ENCODE measurements around the gene NRDC. TPM values are rescaled to one million over a fixed set of nuclear protein-coding genes. Genes with fewer than 3 reads are reported as not detected.

NRDC gene
- total RNA-seq, 1 donor from 2014 or later, result 141 TPM

DNA sequence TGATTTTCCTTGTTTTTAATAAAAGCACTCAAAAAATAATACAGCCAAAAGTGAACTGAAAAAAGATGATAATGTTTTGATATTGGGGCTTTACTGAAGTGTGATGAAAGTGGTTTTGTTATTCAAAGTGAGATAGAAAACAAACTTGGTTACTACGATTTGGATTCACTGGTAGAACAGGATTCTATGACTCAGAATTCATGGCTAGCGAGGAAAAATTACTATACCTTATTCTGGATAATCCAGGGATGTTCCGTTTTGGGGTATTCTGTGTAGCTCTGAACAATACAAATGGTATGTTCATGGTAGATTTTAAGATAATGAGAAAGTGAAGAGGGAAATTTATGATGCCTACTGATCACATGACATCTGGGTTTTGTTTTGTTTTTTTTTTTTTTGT is 117.7 kb downstream of the NRDC start:
- H3K4me1 ChIP-seq, result no peaks in the 10 kb centered on the region
- no peaks in the 10 kb centered on the region for H3F3A ChIP-seq (ENCODE audit: low read depth)
- no peak overlapping the region for H3K4me2 ChIP-seq
- peaks cover 12% of the 10 kb centered on the region for H3K36me3 ChIP-seq
- Mint-ChIP-seq H3K4me1 (no peaks in the 10 kb centered on the region), H3K4me3 (no peak overlapping the region), H3K9me3 (no peaks in the 10 kb centered on the region), H3K36me3 (peaks cover 10% of the 10 kb centered on the region), H3K27me3 (ENCODE audit: insufficient read depth, low read depth) (no peaks in the 10 kb centered on the region), H3K27ac (no peak overlapping the region)
- H3K9ac ChIP-seq, result no peak overlapping the region
- H3K4me3 ChIP-seq, result no peak overlapping the region
- H2AFZ ChIP-seq (replicated peaks), result no peak overlapping the region
- no peaks in the 10 kb centered on the region for H4K20me1 ChIP-seq (ENCODE audit: low read depth)
- TF ChIP-seq, protein P1, sequence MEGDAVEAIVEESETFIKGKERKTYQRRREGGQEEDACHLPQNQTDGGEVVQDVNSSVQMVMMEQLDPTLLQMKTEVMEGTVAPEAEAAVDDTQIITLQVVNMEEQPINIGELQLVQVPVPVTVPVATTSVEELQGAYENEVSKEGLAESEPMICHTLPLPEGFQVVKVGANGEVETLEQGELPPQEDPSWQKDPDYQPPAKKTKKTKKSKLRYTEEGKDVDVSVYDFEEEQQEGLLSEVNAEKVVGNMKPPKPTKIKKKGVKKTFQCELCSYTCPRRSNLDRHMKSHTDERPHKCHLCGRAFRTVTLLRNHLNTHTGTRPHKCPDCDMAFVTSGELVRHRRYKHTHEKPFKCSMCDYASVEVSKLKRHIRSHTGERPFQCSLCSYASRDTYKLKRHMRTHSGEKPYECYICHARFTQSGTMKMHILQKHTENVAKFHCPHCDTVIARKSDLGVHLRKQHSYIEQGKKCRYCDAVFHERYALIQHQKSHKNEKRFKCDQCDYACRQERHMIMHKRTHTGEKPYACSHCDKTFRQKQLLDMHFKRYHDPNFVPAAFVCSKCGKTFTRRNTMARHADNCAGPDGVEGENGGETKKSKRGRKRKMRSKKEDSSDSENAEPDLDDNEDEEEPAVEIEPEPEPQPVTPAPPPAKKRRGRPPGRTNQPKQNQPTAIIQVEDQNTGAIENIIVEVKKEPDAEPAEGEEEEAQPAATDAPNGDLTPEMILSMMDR (IDR thresholded peaks at IDR 0.05), result no peak
- no peak for TF ChIP-seq EZH2phosphoT487 (IDR thresholded peaks at IDR 0.05)
- no peak for TF ChIP-seq EZH2 (IDR thresholded peaks at IDR 0.05)
- H3K27ac ChIP-seq, result no peak overlapping the region
- H3K79me2 ChIP-seq (ENCODE audit: low read depth), result no peaks in the 10 kb centered on the region
- no peaks in the 10 kb centered on the region for H3K27me3 ChIP-seq
- DNase-seq (ENCODE audit: low spot score), result no peak
- H3K9me3 ChIP-seq (ENCODE audit: low read depth), result no peaks in the 10 kb centered on the region

DNA sequence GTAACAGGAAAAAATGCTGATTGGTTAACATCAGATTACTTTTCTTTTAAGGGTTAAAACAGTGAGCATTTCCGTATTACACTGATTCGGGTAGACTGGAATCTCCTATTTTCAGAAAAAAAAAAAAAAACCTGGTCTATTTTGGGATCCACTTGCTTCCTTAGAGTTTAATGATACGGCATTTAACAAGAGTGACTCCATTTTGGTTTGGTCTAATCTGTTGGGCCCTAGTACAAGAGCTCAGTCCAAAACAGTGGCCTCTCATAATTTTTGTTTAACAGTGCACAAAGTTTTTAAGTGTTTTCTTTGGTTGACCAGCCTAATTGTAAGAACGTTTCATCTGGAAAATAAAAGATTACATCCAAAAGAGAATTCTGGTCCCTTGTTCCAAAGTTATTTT is 120.2 kb downstream of the NRDC start:
- H3K4me1 Mint-ChIP-seq, result no peaks in the 10 kb centered on the region
- Histone ChIP-seq H2AFZ (replicated peaks) (no peak overlapping the region), H3K27ac (no peak overlapping the region), H3K4me2 (no peak overlapping the region), H3K36me3 (peaks cover under 1% of the 10 kb centered on the region), H3F3A (ENCODE audit: low read depth) (no peaks in the 10 kb centered on the region), H3K9ac (no peak overlapping the region), H3K4me1 (no peaks in the 10 kb centered on the region), H3K9me3 (ENCODE audit: low read depth) (no peaks in the 10 kb centered on the region), H3K79me2 (ENCODE audit: low read depth) (no peaks in the 10 kb centered on the region), H3K4me3 (no peak overlapping the region), H3K27me3 (no peaks in the 10 kb centered on the region), H4K20me1 (ENCODE audit: low read depth) (no peaks in the 10 kb centered on the region)
- no peak for TF ChIP-seq EZH2 (IDR thresholded peaks at IDR 0.05)
- TF ChIP-seq, protein P1 (IDR thresholded peaks at IDR 0.05), result no peak
- no peak for TF ChIP-seq EZH2phosphoT487 (IDR thresholded peaks at IDR 0.05)
- peaks cover 19% of the 10 kb centered on the region for H3K36me3 Mint-ChIP-seq
- H3K9me3 Mint-ChIP-seq, result no peaks in the 10 kb centered on the region
- no peaks in the 10 kb centered on the region for H3K27me3 Mint-ChIP-seq (ENCODE audit: insufficient read depth, low read depth)
- H3K27ac Mint-ChIP-seq, result no peak overlapping the region
- DNase-seq (ENCODE audit: low spot score), result no peak
- no peak overlapping the region for H3K4me3 Mint-ChIP-seq

DNA sequence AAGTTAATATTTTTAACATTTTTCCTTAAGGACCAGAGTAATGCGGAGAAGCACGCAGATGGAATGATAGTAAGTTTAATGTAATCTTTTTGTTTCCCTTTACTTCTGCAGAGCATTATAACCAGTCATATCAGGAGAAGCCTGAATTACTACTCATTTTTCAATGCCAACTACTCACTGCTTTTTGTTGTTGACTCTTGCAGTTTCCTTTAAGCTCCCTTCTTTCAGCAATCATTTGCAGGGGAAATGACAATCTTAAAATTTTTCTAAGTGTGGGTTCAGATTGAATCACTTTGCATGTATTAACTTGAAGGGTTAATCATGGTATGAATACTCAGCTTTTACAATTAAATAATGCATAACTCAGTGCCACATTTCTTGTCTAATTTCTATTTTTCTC is 122.2 kb downstream of the NRDC start:
- no peak overlapping the region for H3K27ac ChIP-seq
- no peak overlapping the region for H3K4me2 ChIP-seq
- H3K9me3 Mint-ChIP-seq, result no peaks in the 10 kb centered on the region
- no peak overlapping the region for H3K9ac ChIP-seq
- TF ChIP-seq EZH2 (IDR thresholded peaks at IDR 0.05) (no peak), EZH2phosphoT487 (IDR thresholded peaks at IDR 0.05) (no peak)
- TF ChIP-seq, protein P1 (IDR thresholded peaks at IDR 0.05), result no peak
- DNase-seq (ENCODE audit: low spot score), result no peak
- no peaks in the 10 kb centered on the region for H3F3A ChIP-seq (ENCODE audit: low read depth)
- no peaks in the 10 kb centered on the region for H3K9me3 ChIP-seq (ENCODE audit: low read depth)
- H3K36me3 Mint-ChIP-seq, result peaks cover 22% of the 10 kb centered on the region
- H3K4me3 ChIP-seq, result no peak overlapping the region
- H3K4me1 Mint-ChIP-seq, result no peaks in the 10 kb centered on the region
- H3K79me2 ChIP-seq (ENCODE audit: low read depth), result no peaks in the 10 kb centered on the region
- no peaks in the 10 kb centered on the region for H3K27me3 ChIP-seq
- H3K36me3 ChIP-seq, result no peaks in the 10 kb centered on the region
- no peaks in the 10 kb centered on the region for H3K4me1 ChIP-seq
- H3K4me3 Mint-ChIP-seq, result no peak overlapping the region
- no peaks in the 10 kb centered on the region for H4K20me1 ChIP-seq (ENCODE audit: low read depth)
- no peak overlapping the region for H3K27ac Mint-ChIP-seq
- no peaks in the 10 kb centered on the region for H3K27me3 Mint-ChIP-seq (ENCODE audit: insufficient read depth, low read depth)
- no peak overlapping the region for H2AFZ ChIP-seq (replicated peaks)
